IMR-90 (cell line): Measurements from ENCODE around the gene EIF4G2. TPM values are rescaled to one million over a fixed set of nuclear protein-coding genes. Genes with fewer than 3 reads are reported as not detected.

Source experiments
- ATAC-seq: fragments of 200-7000 bp; cut with Tn5 transposase; 2 replicates; pipeline ENCODE4 v1.9.1; 2020; ENCODE audit warnings: low read depth, mild to moderate bottlenecking, moderate library complexity
- BruUV-seq: library from RNA; stranded (reverse); fragments of 400-500 nt; replicated peaks from 2 replicates; lab custom pipeline; 2021; lab: Mats Ljungman, UMichigan
- CTCF ChIA-PET: fragments of 300-600 bp; formaldehyde crosslinking; extraction: SDS; loops from one replicate; lab custom pipeline; 2021; ENCODE audit warnings: antibody characterized with exemption; lab: Yijun Ruan, JAX
- POLR2A ChIA-PET: fragments of 300-600 bp; sonication (Branson Sonifier 250); formaldehyde crosslinking; loops from one replicate; lab custom pipeline; 2022; ENCODE audit warnings: antibody characterized with exemption; ENCODE audit not compliant: unreplicated experiment; lab: Charles Lee
- DNase-seq: peaks from one replicate; pipeline ENCODE4 v3.0.0; 2013
- H2AFZ ChIP-seq: replicated peaks from 2 replicates; pipeline ENCODE3; 2013; ENCODE audit warnings: low read length, mild to moderate bottlenecking; ENCODE audit not compliant: poor library complexity
- H2AK5ac ChIP-seq: 2 replicates; pipeline ENCODE4 v1.6.1; 2013; ENCODE audit warnings: low read depth, low read length, inconsistent platforms
- H2AK9ac ChIP-seq: replicated peaks from 2 replicates; pipeline ENCODE3; 2013; ENCODE audit warnings: mild to moderate bottlenecking, low read depth, low read length, moderate library complexity; ENCODE audit not compliant: poor library complexity
- H2BK120ac ChIP-seq: 2 replicates; pipeline ENCODE4 v1.6.1; 2013; ENCODE audit warnings: low read depth, low read length, inconsistent platforms
- H2BK15ac ChIP-seq: 3 replicates; pipeline ENCODE4 v1.6.1; 2013; ENCODE audit warnings: low read depth, low read length, inconsistent platforms
- H2BK20ac ChIP-seq: 2 replicates; pipeline ENCODE4 v1.6.1; 2013; ENCODE audit warnings: low read depth, mild to moderate bottlenecking, inconsistent platforms, low read length, moderate library complexity
- H2BK5ac ChIP-seq: 2 replicates; pipeline ENCODE4 v1.6.1; 2013; ENCODE audit warnings: mild to moderate bottlenecking, low read depth, low read length, inconsistent platforms; ENCODE audit not compliant: poor library complexity, severe bottlenecking
- H3K14ac ChIP-seq: replicated peaks from 2 replicates; pipeline ENCODE4 v1.6.1; 2013; ENCODE audit warnings: low read depth, low read length, inconsistent platforms
- H3K18ac ChIP-seq: 2 replicates; pipeline ENCODE4 v1.6.1; 2013; ENCODE audit warnings: low read depth, low read length, control low read depth
- H3K23ac ChIP-seq: 2 replicates; pipeline ENCODE4 v1.6.1; 2013; ENCODE audit warnings: low read depth, low read length, inconsistent platforms
- H3K27ac ChIP-seq: 2 replicates; pipeline ENCODE4 v1.5.1; 2013; ENCODE audit warnings: mild to moderate bottlenecking, control low read depth, low read length; ENCODE audit not compliant: insufficient read depth
- H3K27me3 ChIP-seq: 2 replicates; pipeline ENCODE4 v1.6.1; 2013; ENCODE audit warnings: low read length; ENCODE audit not compliant: control insufficient read depth, insufficient read depth
- H3K36me3 ChIP-seq: 2 replicates; pipeline ENCODE4 v1.6.1; 2013; ENCODE audit warnings: low read length, mixed read lengths; ENCODE audit not compliant: control insufficient read depth, insufficient read depth
- H3K4ac ChIP-seq: 2 replicates; pipeline ENCODE4 v1.6.1; 2013; ENCODE audit warnings: low read depth, low read length, inconsistent platforms
- H3K4me1 ChIP-seq: 2 replicates; pipeline ENCODE4 v1.6.1; 2013; ENCODE audit warnings: low read length, mixed read lengths; ENCODE audit not compliant: control insufficient read depth, insufficient read depth
- H3K4me2 ChIP-seq: 2 replicates; pipeline ENCODE4 v1.6.1; 2013; ENCODE audit warnings: low read depth, mild to moderate bottlenecking, control low read depth, low read length, moderate library complexity
- H3K4me3 ChIP-seq: 2 replicates; pipeline ENCODE4 v1.5.1; 2013; ENCODE audit warnings: low read depth, mild to moderate bottlenecking, control low read depth, low read length, moderate library complexity; ENCODE audit not compliant: insufficient read depth
- H3K56ac ChIP-seq: 2 replicates; pipeline ENCODE4 v1.6.1; 2013; ENCODE audit warnings: low read length, inconsistent platforms; ENCODE audit not compliant: insufficient read depth; ENCODE audit errors: extremely low read depth
- H3K79me1 ChIP-seq, 2 experiments: 2 replicates each; pipeline ENCODE4 v1.6.1; 2013; ENCODE audit warnings: low read length in 2 of 2, inconsistent platforms in 1 of 2, low read depth in 1 of 2
- H3K9ac ChIP-seq: 2 replicates; pipeline ENCODE4 v1.6.1; 2013; ENCODE audit warnings: low read depth, low read length, control low read depth
- H3K9me1 ChIP-seq: 2 replicates; pipeline ENCODE4 v1.6.1; 2013; ENCODE audit warnings: low read length, inconsistent platforms; ENCODE audit not compliant: insufficient read depth
- H3K9me3 ChIP-seq: 2 replicates; pipeline ENCODE4 v1.6.1; 2013; ENCODE audit warnings: low read length; ENCODE audit not compliant: control insufficient read depth, insufficient read depth
- H4K20me1 ChIP-seq: 2 replicates; pipeline ENCODE4 v1.6.1; 2013; ENCODE audit warnings: low read length, inconsistent platforms; ENCODE audit not compliant: insufficient read depth
- H4K5ac ChIP-seq: 2 replicates; pipeline ENCODE4 v1.6.1; 2013; ENCODE audit warnings: mild to moderate bottlenecking, low read depth, low read length, control low read depth
- H4K8ac ChIP-seq, 2 experiments: 2 replicates each; pipeline ENCODE4 v1.6.1; 2013; ENCODE audit warnings: low read depth in 2 of 2, low read length in 2 of 2, control low read depth in 1 of 2, inconsistent platforms in 1 of 2
- H4K91ac ChIP-seq: 2 replicates; pipeline ENCODE4 v1.6.1; 2013; ENCODE audit warnings: low read depth, low read length, inconsistent platforms; ENCODE audit not compliant: insufficient read depth
- BHLHE40 ChIP-seq: fragments of 150-350 bp; IDR thresholded peaks from 2 replicates; pipeline ENCODE4 v1.6.1; 2016; ENCODE audit warnings: mild to moderate bottlenecking, low read depth, low read length
- CEBPB ChIP-seq: IDR thresholded peaks from 2 replicates; pipeline ENCODE4 v1.6.1; 2012; ENCODE audit warnings: low read depth, low read length, improper control_type of control experiment
- CHD1 ChIP-seq: IDR thresholded peaks from 2 replicates; pipeline ENCODE4 v1.6.1; 2012; ENCODE audit warnings: low read depth, low read length, improper control_type of control experiment
- MAZ ChIP-seq: IDR thresholded peaks from 2 replicates; pipeline ENCODE4 v1.6.1; 2012; ENCODE audit warnings: low read depth, mild to moderate bottlenecking, low read length, improper control_type of control experiment, moderate library complexity, borderline replicate concordance
- MXI1 ChIP-seq: IDR thresholded peaks from 2 replicates; pipeline ENCODE4 v1.6.1; 2012; ENCODE audit warnings: low read depth, mild to moderate bottlenecking, low read length, moderate library complexity, borderline replicate concordance
- NFE2L2 ChIP-seq: fragments of 150-350 bp; IDR thresholded peaks from 2 replicates; pipeline ENCODE4 v1.6.1; 2016; ENCODE audit warnings: low read depth, mild to moderate bottlenecking, low read length
- POLR2A ChIP-seq: IDR thresholded peaks from 2 replicates; pipeline ENCODE4 v1.6.1; 2012; ENCODE audit warnings: mild to moderate bottlenecking, low read depth, low read length
- RAD21 ChIP-seq: IDR thresholded peaks from 2 replicates; pipeline ENCODE4 v1.6.1; 2012; ENCODE audit warnings: low read length, improper control_type of control experiment
- RCOR1 ChIP-seq: IDR thresholded peaks from 2 replicates; pipeline ENCODE4 v1.6.1; 2012; ENCODE audit warnings: mild to moderate bottlenecking, low read length, improper control_type of control experiment; ENCODE audit not compliant: insufficient replicate concordance
- SMC3 ChIP-seq: fragments of 150-350 bp; IDR thresholded peaks from 2 replicates; pipeline ENCODE4 v1.6.1; 2016; ENCODE audit warnings: low read depth, mild to moderate bottlenecking, antibody characterized with exemption, low read length, moderate library complexity
- USF2 ChIP-seq: fragments of 150-350 bp; IDR thresholded peaks from 2 replicates; pipeline ENCODE4 v1.6.1; 2017; ENCODE audit warnings: mild to moderate bottlenecking, antibody characterized with exemption, low read length, low read depth
- WGBS, 2 experiments: methylation state at CpG; one replicate each; pipeline versions ENCODE4 v1.1.5 to v1.1.7; 2013; ENCODE audit warnings: missing lambda C conversion rate in 2 of 2; ENCODE audit not compliant: insufficient read length in 1 of 2; ENCODE audit errors: extremely low coverage in 2 of 2; 5-methylcytosine and 5-hydroxymethylcytosine counted together
- dilution Hi-C: fragments of 300-500 bp; cut with HindIII; formaldehyde crosslinking; loops from one replicate; pipeline ENCODE4 v1.14.3; 2018; ENCODE audit warnings: low sequenced_read_pairs; ENCODE audit not compliant: unreplicated experiment
- in situ Hi-C: fragments of 300-500 bp; cut with MboI; formaldehyde crosslinking; loops from 3 replicates; pipeline ENCODE4 v1.14.3; 2019; ENCODE audit warnings: low sequenced_read_pairs, inconsistent platforms, mixed read lengths
- intact Hi-C: fragments of 100-400 bp; cut with micrococcal nuclease; formaldehyde crosslinking; loops from 2 replicates; pipeline ENCODE4 v1.10.0; 2022
- polyA plus RNA-seq, 3 experiments: library from polyadenylated mRNA; depleted of rRNA; stranded (reverse); fragments of >200 nt; gene quantifications; 2 replicates each; pipeline ENCODE4 v1.2.3, GENCODE V29; 2012; ENCODE audit warnings: low replicate concordance in 1 of 3
- total RNA-seq: library from RNA; depleted of rRNA; stranded (reverse); fragments of >200 nt; gene quantifications from 2 replicates; pipeline ENCODE4 v1.2.3, GENCODE V29; 2012
- TF ChIP-seq, protein P1 (sequence below): fragments of 150-350 bp; IDR thresholded peaks from 2 replicates; pipeline ENCODE4 v1.6.1; 2016; ENCODE audit warnings: low read depth, mild to moderate bottlenecking, low read length, moderate library complexity, borderline replicate concordance

Gene EIF4G2
- total and polyA plus RNA-seq, 2 of the 4 experiments (the other 2 are of a cell fraction) = 492 to 1,216 TPM

- TF ChIP-seq CHD1 (no peak), SMC3 (no peak), RCOR1 (no peak)
These were observed 30.3 kb downstream of the EIF4G2 start (continued) for GRCh38 chr11:10778217-10778970.

GRCh38 chr11:10777806-10778205 is 30.9 kb downstream of the EIF4G2 start:
- POLR2A ChIA-PET = interaction anchor here (1.0 kb wide), 1 partner anchor 31 kb away, joined by 5 read pairs; the partner anchor contains the start of gene EIF4G2
- no peak for TF ChIP-seq POLR2A
- no peak for TF ChIP-seq RAD21
- no peak for TF ChIP-seq USF2
- TF ChIP-seq, protein P1, sequence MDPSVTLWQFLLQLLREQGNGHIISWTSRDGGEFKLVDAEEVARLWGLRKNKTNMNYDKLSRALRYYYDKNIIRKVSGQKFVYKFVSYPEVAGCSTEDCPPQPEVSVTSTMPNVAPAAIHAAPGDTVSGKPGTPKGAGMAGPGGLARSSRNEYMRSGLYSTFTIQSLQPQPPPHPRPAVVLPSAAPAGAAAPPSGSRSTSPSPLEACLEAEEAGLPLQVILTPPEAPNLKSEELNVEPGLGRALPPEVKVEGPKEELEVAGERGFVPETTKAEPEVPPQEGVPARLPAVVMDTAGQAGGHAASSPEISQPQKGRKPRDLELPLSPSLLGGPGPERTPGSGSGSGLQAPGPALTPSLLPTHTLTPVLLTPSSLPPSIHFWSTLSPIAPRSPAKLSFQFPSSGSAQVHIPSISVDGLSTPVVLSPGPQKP = no peak
- no peak; the same call in 1 of the 2 replicates for TF ChIP-seq BHLHE40
- no peak for TF ChIP-seq MXI1
- no peak for TF ChIP-seq MAZ
- no peak for TF ChIP-seq CHD1
- no peak for TF ChIP-seq CEBPB
- no peak for TF ChIP-seq RCOR1
- no peak for TF ChIP-seq NFE2L2
- no peak for TF ChIP-seq SMC3

More at GRCh38 chr11:10777806-10778205, 30.9 kb downstream of the EIF4G2 start:
- Histone ChIP-seq H3K79me1 (0 out of 4 replicates have a peak, but pooled peaks cover 4 to 5% of the 10 kb centered on the region in 2 experiments), H3K14ac (0 out of 2 replicates have a peak overlapping the region, but pooled peaks have one; percentile 49), H3K23ac (peak overlapping the region; percentile 49; the same call in 1 of the 2 replicates), H3K9me3 (no peaks in the 10 kb centered on the region), H3K4ac (peak overlapping the region; percentile 37; the same call in 1 of the 2 replicates), H2BK120ac (0 out of 2 replicates have a peak overlapping the region, but pooled peaks have one; percentile 9), H2BK20ac (peak overlapping the region; percentile 41; the same call in 1 of the 2 replicates), H3K4me3 (no peak overlapping the region), H2AFZ (no peak overlapping the region), H3K9me1 (peaks cover 11% of the 10 kb centered on the region), H3K4me2 (peak overlapping the region; percentile 7; the same call in 1 of the 2 replicates), H2BK5ac (peak overlapping the region; percentile 66), H3K4me1 (peaks cover 10% of the 10 kb centered on the region), H4K20me1 (0 out of 2 replicates have a peak, but pooled peaks cover 4% of the 10 kb centered on the region), H4K91ac (peak overlapping the region; percentile 16; the same call in 1 of the 2 replicates), H4K5ac (no peak overlapping the region), H3K56ac (0 out of 2 replicates have a peak overlapping the region, but pooled peaks have one; percentile 14), H2AK9ac (peak overlapping the region; percentile 61), H2AK5ac (peak overlapping the region; percentile 27; the same call in 1 of the 2 replicates), H2BK15ac (peak overlapping the region; percentile 7; the same call in 1 of the 3 replicates), H3K9ac (no peak overlapping the region), H4K8ac (peak overlapping the region in 1 of 2 experiments; percentile 4; a peak in 1 of 4 replicates), H3K27me3 (no peaks in the 10 kb centered on the region), H3K27ac (peak overlapping the region; percentile 68; the same call in 1 of the 2 replicates), H3K36me3 (peaks cover 36% of the 10 kb centered on the region), H3K18ac (no peak overlapping the region; the same call in 1 of the 2 replicates)
- WGBS, 2 experiments = no CpG with 5 or more reads among the region's 6 CpGs
- in situ Hi-C loops (loop anchor here (25.0 kb wide), 1 partner anchor 1484 kb away; no protein-coding TSS in a partner anchor), dilution Hi-C loops (no loop called here), intact Hi-C loops (no loop called here)
- CTCF ChIA-PET = interaction anchor here (1.5 kb wide), 1 partner anchor 15 kb away, joined by 6 read pairs; no protein-coding TSS in a partner anchor
- peak; percentile 35 for DNase-seq
- ATAC-seq = peak; percentile 22
- BruUV-seq = no TSS peak
